Adipocyte (in vitro differentiated cells): ENCODE data around the gene PDE4D.
"Not testable (repeated sequence)": the region's sequence is repeated elsewhere in the genome, so short reads cannot be mapped to it uniquely, and the experiment has no call there.

Experiments
- DNase-seq: peaks from one replicate; pipeline ENCODE4 v3.0.0-alpha.2; 2015; ENCODE audit warnings: low read depth
- H3K27me3 ChIP-seq: replicated peaks from 2 replicates; pipeline ENCODE4 v1.7.0; 2013; ENCODE audit warnings: mild to moderate bottlenecking, low read length, moderate library complexity; ENCODE audit not compliant: control insufficient read depth, insufficient read depth
- H3K36me3 ChIP-seq: 2 replicates; pipeline ENCODE4 v1.7.0; 2013; ENCODE audit warnings: low read length, mild to moderate bottlenecking, moderate library complexity; ENCODE audit not compliant: control insufficient read depth, insufficient read depth, severe bottlenecking
- H3K4me1 ChIP-seq: 2 replicates; pipeline ENCODE4 v1.7.0; 2013; ENCODE audit warnings: mild to moderate bottlenecking, low read length, moderate library complexity; ENCODE audit not compliant: control insufficient read depth, insufficient read depth
- H3K4me3 ChIP-seq: 2 replicates; pipeline ENCODE4 v1.7.0; 2013; ENCODE audit warnings: mild to moderate bottlenecking, low read length, moderate library complexity
- H3K9ac ChIP-seq: 2 replicates; pipeline ENCODE4 v1.7.0; 2013; ENCODE audit warnings: mild to moderate bottlenecking, low read length, moderate library complexity
- H3K9me3 ChIP-seq: 2 replicates; pipeline ENCODE4 v1.7.0; 2013; ENCODE audit warnings: mild to moderate bottlenecking, low read length, moderate library complexity; ENCODE audit not compliant: control insufficient read depth

The PDE4D gene

DNA sequence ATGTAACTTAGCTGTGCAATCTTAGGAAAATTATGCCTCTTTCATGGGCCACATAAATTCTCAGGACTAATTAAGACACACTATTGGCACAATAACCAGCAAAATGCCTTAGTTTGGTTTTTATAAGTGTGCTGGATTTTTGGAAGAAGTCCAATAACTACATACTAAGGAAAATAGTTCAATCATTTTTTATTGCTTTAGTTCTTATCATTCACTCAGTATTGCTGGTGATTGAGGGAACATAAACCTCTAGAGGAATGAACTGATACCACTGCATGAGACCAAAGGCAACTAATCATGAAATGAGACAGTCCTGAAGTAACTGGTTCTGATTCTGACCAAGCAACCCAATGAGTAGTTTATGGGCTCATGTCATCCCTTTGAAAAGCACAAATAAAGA is 571.5 kb downstream of the PDE4D start:
- Histone ChIP-seq H3K27me3 (no peaks in the 10 kb centered on the region), H3K4me1 (peaks cover 3% of the 10 kb centered on the region), H3K9ac (no peak overlapping the region), H3K4me3 (no peak overlapping the region), H3K36me3 (no peaks in the 10 kb centered on the region), H3K9me3 (no peaks in the 10 kb centered on the region)
- no peak for DNase-seq

DNA sequence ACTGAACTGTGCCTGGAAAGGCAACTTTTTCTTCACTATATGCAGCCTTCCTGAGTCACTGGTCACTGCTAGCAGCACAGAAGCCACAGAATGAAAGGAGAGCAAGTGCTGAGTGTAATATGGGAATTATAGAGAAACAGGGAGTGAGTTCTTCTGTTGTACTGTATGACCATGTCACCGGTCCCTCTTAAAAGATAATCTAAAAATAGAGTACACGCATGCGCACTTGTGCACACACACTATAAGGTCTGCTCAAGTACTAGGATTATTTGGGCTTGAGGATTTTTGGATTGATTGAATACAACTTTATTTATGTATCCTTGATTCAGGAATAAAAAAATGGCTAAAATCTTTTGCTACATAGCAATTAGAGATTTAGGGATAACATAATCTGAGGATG is 571.9 kb downstream of the PDE4D start:
- no peak overlapping the region for H3K4me3 ChIP-seq
- H3K27me3 ChIP-seq: no peaks in the 10 kb centered on the region
- peaks cover 2% of the 10 kb centered on the region for H3K4me1 ChIP-seq
- H3K36me3 ChIP-seq: no peaks in the 10 kb centered on the region
- H3K9ac ChIP-seq: no peak overlapping the region
- H3K9me3 ChIP-seq: no peaks in the 10 kb centered on the region
- DNase-seq: no peak

DNA sequence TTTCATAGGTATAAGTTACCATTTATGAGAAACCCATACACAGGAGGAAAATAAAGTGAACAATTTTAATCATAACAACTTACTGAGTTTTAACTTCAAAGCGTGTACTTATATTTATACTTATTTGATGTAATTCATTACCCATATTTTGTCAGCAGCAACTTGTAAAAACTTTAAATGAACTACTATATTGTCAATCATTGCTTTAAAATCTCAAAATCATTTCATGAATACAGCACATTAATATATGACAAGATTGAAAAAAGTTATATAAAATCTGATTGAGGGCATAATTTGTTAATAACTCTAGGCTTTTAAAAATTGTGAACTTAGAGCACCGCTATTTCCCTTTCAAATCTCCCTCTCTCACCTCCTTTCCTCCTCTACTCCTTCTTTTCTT is 573.1 kb downstream of the PDE4D start:
- no peaks in the 10 kb centered on the region for H3K4me1 ChIP-seq
- H3K27me3 ChIP-seq: no peaks in the 10 kb centered on the region
- H3K36me3 ChIP-seq: no peaks in the 10 kb centered on the region
- DNase-seq: no peak
- no peak overlapping the region for H3K9ac ChIP-seq
- no peaks in the 10 kb centered on the region for H3K9me3 ChIP-seq
- H3K4me3 ChIP-seq: no peak overlapping the region

DNA sequence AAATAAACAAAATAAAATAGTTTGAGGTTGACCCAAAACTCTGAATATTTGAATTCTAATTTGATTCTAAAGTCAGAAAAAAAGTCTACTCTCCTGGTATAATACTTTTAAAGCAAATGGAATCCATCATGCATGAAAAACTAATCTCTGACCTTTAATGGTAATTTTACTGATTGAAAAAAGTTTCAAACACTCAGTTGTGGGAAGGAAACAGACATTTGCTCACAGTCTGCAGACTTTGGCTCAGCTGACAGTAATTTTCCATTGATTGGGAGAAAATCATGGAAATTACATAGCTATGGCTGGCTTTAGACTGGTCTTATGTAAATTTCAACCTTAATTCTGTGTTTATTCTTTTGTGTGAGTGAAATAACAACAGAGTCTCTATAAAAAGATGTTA is 574.3 kb downstream of the PDE4D start:
- Histone ChIP-seq H3K9ac (no peak overlapping the region), H3K36me3 (no peaks in the 10 kb centered on the region), H3K4me1 (no peaks in the 10 kb centered on the region), H3K27me3 (peaks cover 4% of the 10 kb centered on the region), H3K4me3 (no peak overlapping the region), H3K9me3 (no peaks in the 10 kb centered on the region)
- DNase-seq: no peak

DNA sequence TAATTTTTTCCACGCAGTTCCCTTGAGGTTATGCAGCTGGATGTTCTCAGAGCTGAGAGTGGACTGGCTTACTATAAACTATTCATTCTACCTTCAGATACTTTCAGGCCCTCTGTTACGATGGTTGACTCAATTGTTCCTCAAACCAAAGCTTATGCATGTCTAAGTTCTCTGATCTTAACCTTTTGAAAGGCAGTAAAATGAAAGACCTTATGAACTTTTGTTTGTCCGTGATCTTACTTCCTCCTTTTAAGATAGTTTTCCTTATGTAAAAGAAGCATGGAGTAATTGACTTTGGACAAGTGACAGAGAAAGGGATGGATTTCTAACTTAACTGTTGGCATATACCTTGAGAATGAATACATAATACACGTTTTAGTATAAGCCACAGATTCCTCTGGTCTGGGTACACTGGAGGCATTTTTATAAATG is 575.7 kb downstream of the PDE4D start:
- Histone ChIP-seq H3K4me3 (no peak overlapping the region), H3K9ac (no peak overlapping the region), H3K27me3 (peaks cover 5% of the 10 kb centered on the region), H3K36me3 (no peaks in the 10 kb centered on the region), H3K9me3 (no peaks in the 10 kb centered on the region), H3K4me1 (no peaks in the 10 kb centered on the region)
- DNase-seq: no peak

DNA sequence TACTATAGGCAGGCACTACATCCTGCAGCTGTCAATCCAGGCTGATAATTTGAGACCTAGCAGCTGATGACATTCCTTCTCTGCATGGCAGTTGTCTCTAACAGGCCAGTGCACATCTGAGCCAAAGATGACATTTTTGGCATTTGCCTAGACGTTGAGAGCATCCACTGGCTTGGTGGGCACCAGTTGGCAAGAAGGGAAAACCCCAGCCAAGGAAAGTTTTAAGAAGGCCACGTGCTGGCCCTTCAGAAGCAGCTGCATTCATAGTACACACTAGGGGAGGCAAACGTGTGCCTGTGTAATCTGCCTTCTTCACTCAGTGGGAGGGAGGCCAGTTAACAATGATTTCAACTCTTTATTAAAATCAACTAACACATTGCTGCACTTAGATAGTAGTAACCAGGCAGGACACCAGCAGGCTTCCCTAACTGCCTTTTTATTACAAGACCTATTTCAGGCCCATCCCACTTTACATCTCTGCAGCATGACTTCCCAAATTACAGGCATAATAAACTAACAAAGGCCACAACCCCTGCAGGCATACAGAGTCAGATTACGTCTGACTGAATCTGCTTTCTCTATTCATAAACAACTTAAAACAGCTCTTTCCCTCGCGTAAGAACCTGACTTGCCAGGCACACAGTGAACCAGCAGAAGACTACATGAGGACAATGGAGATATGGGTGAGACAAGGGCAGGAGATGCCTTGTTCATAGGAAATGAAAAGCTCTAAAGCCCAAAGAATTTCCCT is 576.3 kb downstream of the PDE4D start:
- no peaks in the 10 kb centered on the region for H3K9me3 ChIP-seq
- no peaks in the 10 kb centered on the region for H3K36me3 ChIP-seq
- no peak overlapping the region for H3K4me3 ChIP-seq
- H3K4me1 ChIP-seq: no peaks in the 10 kb centered on the region
- peak; percentile 47 for DNase-seq
- peaks cover 5% of the 10 kb centered on the region for H3K27me3 ChIP-seq
- no peak overlapping the region for H3K9ac ChIP-seq

DNA sequence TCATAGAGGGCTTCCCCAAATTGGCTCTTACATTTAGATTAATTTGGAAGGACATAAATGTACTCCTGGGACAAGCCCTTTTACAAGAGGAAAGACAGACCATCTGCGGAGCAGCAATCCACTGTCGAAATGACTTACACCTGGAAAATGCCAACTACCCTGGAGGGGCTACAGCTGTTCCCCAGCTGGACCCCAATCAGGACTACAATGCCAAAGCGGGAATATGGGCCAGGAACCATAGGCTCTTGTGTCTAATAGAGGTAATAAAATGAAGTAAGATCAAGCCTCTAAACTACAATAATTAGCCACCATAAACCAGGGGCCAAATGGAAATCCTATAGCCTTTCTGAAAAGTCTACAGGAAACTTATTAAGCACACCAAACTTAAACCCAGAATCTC is 581.3 kb downstream of the PDE4D start:
- peaks cover 10% of the 10 kb centered on the region for H3K27me3 ChIP-seq
- H3K4me3 ChIP-seq: no peak overlapping the region
- no peaks in the 10 kb centered on the region for H3K36me3 ChIP-seq

DNA sequence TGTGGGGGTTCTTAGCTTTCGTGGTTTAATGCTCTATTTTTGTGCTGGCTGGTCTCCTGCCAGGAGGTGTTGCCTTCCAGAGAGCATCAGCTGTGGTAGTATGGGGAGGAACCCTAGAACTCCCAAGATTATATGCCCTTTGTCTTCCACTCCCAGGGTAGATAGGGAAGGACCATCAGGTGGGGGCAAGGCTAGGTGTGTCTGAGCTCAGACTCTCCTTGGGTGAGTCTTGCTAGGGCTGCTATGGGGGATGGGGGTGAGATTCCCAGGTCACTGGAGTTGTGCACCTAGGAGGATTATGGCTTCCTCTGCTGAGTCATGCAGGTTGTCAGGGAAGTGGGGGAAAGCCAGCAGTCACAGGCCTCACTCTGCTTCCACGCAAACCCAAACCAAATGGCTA is 584.8 kb downstream of the PDE4D start:
- not testable (repeated sequence) for H3K36me3 ChIP-seq, DNase-seq, H3K9me3 ChIP-seq, H3K4me3 ChIP-seq, H3K9ac ChIP-seq, H3K4me1 ChIP-seq, H3K27me3 ChIP-seq

More for the DNA sequence above, 581.3 kb downstream of the PDE4D start:
- no peak for DNase-seq
- Histone ChIP-seq H3K9ac (no peak overlapping the region), H3K9me3 (no peaks in the 10 kb centered on the region), H3K4me1 (no peaks in the 10 kb centered on the region)

DNA sequence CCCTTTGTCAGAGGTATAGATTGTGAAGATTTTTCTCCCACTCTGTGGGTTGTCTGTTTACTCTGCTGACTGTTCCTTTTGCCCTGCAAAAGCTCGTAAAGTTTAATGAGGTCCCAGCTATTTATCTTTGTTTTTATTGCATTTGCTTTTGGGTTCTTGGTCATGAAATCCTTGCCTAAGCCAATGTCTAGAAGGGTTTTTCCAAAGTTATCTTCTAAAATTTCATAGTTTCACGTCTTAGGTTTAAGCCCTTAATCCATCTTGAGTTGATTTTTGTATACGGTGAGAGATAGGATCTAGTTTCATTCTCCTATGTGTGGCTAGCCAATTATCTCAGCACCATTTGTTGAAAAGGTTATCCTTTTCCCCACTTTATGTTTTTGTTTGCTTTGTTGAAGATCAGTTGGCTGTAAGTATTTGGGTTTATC is 590.2 kb downstream of the PDE4D start:
- H3K4me1 ChIP-seq, H3K27me3 ChIP-seq, H3K36me3 ChIP-seq, H3K9ac ChIP-seq, DNase-seq, H3K9me3 ChIP-seq, H3K4me3 ChIP-seq: not testable (repeated sequence)

DNA sequence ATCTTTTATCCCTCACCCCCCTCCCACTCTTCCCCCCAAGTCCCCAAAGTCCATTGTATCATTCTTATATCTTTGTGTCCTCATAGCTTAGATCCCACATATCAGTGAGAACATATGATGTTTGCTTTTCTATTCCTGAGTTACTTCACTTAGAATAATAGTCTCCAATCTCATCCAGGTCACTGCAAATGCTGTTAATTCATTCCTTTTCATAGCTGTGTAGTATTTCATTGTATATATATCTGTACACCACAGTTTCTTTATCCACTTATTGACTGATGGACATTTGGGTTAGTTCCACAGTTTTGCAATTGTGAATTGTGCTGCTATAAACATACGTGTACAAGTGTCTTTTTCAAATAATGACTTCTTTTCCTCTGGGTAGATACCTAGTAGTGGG is 591.0 kb downstream of the PDE4D start:
- not testable (repeated sequence) for H3K9me3 ChIP-seq, H3K36me3 ChIP-seq, H3K27me3 ChIP-seq, H3K9ac ChIP-seq, H3K4me3 ChIP-seq, H3K4me1 ChIP-seq, DNase-seq

DNA sequence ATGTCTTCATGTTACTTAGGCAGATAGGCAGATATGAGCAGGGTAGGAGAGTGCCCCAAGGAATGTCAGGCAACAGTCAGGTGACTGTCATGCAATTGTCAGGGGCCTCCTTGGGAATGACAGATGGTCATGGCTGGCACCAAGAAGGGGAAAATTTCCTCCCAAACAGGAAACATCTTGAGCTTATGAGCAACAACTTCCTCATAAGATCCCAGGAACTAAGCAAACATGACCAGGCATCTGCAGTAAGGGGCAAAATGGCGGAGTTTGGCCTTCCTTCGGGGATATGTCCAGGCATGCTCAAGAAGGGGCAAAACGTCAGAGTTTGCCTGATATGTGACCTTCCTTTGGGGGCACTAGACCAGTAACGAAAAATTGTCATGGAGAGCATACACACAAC is 591.8 kb downstream of the PDE4D start:
- H3K9ac ChIP-seq: no peak overlapping the region
- no peaks in the 10 kb centered on the region for H3K27me3 ChIP-seq
- no peaks in the 10 kb centered on the region for H3K9me3 ChIP-seq
- H3K4me1 ChIP-seq: peaks cover 3% of the 10 kb centered on the region
- no peak for DNase-seq
- H3K4me3 ChIP-seq: no peak overlapping the region
- no peaks in the 10 kb centered on the region for H3K36me3 ChIP-seq

DNA sequence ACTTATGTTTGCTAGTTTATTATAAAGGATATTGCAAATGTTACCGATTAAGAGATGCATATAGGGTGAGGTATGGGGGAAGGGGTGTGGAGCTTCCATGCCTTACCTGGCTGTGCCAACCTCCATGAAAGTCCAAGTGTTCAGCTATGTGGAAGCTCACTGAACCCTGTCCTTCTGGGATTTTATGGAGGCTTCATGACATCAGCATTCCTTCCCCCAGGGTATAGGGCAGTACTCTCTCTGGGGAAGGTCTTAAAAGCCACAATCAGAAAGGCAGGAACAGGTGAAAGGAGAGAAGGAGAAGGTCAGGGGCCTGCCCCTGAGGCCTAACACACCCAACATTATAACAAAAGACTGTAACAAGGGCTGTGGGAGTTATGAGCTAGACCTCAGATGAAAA is 592.6 kb downstream of the PDE4D start:
- no peak overlapping the region for H3K9ac ChIP-seq
- H3K36me3 ChIP-seq: no peaks in the 10 kb centered on the region
- H3K9me3 ChIP-seq: no peaks in the 10 kb centered on the region
- DNase-seq: no peak
- no peak overlapping the region for H3K4me3 ChIP-seq
- peaks cover 3% of the 10 kb centered on the region for H3K4me1 ChIP-seq
- H3K27me3 ChIP-seq: no peaks in the 10 kb centered on the region
